GM21423 (cell line): ENCODE measurements around the gene WNT10A.
A peak's percentile ranks its signal among the peaks of the same experiment; 100 is the strongest.

Source experiments
- ATAC-seq: cut with Tn5 transposase; IDR thresholded peaks from one replicate; pipeline ENCODE4 v1.9.1; 2021; ENCODE audit warnings: mild to moderate bottlenecking, moderate library complexity; ENCODE audit not compliant: unreplicated experiment

WNT10A gene

DNA sequence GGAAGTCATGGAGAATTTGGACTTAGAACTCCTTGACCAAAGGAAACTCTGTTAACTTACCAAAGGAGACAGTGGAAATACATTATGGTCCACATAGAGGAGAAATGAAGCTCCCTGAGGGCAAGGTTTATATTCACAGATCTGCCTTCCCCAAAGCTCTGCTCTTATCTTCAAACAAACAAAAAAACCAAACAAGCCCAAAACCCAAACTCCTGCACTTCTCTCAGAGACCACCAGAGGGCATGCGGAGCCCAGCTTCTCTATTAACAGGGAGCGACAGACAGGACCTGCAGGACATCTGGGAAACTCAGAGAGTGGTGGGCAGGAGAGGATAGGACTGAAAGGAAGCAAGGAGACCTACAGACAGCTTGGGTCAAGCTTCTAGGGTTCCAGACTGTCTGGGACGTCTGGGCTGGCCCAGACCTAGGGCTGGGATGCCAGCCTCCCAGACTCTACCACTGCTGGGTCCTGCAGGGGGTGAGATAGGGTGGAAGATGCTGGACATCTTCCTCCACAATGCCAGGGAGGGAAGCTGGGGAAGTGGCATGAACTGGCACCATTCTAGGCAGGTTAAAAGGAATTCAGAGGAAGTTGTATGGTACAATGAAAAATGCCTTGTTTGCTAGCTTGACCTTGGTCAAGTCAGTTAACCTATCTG lies 4.0 kb upstream of the WNT10A start:
- ATAC-seq, result no peak

DNA sequence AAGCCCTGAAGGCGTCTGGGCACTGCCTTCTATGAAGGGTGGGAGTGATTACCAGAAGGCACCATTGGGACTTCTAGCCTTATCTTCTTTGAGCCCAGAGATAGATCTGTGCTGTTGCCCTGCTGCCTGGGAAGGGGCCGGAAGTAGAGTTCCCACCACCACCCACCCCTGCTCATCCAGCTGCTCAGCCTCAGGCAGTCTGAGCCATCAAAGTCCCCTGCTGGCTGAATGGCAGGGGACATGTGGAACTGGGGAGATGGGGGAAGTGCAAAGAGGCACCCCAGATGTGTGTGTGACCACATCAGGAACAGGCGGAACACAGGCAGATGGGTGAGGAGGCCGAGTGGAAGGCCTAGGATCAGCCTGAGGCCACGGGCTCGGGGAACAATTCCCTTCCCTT lies 3.3 kb upstream of the WNT10A start:
- no peak for ATAC-seq

DNA sequence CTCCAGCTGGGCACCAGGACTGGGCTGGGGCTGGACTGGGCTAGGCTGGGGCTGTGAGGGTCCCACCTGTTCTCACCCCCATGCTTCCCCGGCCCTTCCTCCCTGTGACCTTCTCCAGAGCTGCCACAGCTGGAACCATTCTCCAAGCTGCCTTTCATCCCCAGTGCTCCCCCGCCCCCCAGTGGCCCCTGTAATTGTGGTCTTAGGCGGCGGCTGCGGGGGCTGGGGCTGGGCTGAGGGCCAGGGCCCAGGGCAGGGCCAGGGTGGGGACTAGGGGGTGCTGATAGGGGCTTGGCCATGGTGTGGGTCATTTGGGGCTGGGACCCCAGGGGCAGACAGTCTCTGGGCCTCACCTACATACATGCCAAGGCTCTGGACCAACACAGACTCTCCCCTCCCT lies 2.8 kb upstream of the WNT10A start:
- ATAC-seq, result no peak

DNA sequence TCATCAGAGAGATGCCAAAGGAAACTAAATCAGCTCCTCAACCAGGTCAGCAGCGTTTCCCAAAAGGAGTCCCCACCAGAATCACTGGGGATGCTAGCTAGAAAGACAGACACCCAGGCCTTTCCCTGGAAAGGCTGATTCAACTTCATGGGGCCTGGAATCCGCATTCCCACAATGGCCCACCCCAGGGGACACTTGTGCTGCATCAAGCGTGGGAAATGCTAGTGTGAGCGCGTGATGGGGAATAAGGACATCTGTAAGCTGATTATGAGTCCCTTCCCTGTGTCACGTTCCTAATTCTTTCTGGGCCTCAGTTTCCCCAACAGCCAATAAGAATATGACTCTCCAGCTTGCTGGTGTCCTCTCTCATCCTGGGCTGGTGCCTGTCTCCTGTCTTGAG lies 2.2 kb upstream of the WNT10A start:
- no peak for ATAC-seq

DNA sequence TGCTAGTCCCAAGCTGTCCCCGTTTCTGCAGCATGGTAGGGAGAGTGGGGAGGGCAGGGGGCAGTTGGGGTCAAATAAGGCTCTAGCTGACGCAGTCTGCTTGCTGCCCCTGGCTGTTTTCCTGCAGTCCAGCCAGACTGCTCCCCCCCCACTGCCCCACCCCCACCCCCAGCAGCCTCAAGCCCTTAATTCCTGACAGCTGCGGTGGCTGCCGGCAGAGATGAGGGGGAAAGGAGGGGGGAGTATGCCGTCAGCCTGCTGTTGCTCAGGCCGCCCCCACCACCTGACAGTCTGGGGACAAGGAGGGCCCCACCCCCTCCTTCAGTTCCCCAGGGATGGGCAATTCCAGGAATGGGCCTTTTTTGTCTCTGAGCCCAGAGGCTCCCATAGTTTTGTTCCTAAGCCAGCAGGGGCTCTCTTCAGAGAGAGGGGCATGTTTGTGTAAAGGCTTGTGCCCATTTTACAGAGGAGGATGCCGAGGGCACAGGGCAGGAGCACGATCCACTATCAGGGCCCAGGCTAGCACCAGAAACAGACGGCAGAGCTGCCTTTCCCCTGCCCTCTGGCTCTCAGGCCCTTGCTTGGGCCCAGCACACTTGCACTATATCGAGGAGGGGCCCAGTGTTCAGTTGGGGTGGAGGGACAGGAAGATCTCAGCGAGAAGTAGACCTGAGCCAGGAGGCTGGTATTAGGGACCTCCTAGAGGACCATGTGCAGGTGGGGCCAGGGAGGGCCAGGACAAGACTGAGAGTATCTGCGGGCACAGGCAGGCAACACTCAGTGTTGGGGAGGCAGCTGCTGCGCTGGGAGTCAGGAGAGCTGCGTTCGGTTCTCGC lies 1.5 kb upstream of the WNT10A start:
- ATAC-seq, result no peak

DNA sequence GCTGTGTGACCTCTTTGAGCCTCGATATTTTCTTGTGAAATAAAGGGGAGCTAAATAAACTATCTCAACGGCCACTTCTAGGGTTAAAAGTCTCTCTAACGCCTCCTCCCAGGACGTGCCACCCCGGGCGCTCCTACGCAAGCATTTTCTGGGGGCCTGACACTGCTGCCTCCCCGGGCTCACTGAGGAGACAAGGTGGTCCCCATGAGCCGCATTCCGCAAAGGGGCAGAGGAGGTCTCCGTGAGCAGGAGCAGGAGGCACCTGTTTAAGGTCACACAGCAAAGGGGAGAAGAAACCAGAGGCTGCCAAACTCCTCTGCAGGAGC lies 913 bp upstream of the WNT10A start:
- no peak for ATAC-seq

DNA sequence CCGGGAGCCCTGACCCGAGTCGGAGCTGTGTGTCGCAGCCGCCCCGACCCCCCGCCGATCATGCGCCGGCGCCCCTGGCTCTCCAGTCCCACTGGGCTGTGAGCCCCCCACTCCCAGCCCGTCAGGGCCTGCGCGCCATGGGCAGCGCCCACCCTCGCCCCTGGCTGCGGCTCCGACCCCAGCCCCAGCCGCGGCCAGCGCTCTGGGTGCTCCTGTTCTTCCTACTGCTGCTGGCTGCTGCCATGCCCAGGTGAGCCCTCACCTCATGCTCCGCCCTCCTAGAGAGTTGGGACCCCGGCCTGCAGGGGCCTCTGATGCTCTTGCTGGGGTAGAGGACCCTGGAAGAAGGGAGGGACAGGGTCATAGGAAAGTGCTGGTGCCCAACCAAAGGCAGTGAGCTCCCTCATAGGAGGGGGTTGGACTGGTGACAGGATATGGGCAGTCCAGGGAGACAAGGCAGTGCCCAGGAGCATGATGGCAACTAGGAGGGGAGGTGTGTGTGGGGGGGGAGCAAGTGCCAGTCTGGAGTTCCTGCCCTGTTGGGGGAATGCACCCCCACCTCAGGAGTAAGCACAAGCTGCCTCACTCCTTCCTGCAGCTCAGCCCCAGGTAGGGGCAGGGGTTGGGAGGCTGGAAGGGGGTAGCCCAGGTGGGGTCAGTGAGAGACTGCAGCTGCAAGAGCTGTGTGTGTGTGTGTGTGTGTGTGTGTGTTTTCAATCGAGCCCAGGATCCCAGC lies 375 bp downstream of the WNT10A start:
- ATAC-seq, result no peak

DNA sequence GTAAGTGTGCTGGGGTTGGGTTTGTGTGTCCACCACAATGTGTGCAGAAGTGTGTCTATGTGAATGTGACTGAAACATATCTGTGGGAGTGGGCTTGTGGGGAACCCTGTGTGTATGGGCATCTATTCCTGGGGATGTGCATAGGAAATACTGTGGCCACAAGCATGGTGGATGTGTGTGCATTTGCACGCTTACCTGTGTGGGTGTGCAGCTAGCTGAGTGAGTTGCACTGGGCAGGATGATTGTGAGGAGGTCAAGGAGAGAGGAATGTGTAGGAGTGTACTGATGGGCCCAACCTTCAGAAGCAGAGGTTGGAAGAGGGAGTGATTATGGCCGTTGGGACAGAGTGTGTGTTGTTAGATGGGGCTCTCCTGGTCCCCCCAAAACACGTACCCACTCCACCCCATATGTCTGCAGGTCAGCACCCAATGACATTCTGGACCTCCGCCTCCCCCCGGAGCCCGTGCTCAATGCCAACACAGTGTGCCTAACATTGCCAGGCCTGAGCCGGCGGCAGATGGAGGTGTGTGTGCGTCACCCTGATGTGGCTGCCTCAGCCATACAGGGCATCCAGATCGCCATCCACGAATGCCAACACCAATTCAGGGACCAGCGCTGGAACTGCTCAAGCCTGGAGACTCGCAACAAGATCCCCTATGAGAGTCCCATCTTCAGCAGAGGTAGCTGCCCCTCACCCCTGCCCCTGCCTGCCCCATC lies 1.2 kb downstream of the WNT10A start:
- ATAC-seq, result no peak

DNA sequence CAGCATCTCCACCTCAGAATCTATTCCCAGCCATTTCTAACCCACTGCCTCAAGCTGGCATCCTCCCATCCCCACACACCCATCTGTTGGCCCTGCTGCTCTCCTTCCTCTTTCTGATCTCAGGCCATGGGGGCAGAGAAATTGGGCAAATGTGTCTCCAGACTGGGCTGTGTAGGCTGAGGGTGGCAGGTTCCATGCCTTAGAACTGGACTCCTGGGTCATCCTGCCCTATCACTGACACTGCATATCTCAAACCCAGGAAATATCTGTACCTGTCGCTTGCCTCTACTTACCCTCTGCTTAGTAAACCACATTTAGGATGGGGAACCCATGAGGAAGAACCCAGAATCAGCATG lies 1.8 kb downstream of the WNT10A start:
- no peak for ATAC-seq

DNA sequence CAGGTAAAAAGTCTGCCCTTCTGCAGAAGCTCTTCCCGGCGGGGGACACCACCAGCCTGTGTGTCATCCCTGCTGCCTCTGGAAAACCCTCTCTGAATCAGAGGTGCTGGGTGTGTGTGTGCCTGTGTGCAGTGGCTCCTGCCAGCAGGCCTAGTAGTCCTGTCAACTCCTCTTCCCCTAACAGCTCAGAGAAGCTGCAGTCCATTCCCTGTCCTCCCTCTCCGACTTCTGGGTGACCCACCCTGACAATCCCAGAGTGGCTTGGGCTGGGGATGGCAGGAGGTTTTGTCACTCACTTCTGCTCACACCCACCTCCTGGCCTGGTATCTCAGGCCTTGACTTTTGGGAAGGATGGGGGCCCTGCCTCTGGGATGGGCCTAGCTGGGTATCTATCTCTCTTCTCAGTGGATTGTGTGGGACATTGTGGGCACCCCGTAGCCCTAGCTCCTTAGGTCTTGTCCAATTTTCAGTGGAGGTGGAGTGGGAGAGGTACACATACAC lies 2.3 kb downstream of the WNT10A start:
- ATAC-seq, result no peak

DNA sequence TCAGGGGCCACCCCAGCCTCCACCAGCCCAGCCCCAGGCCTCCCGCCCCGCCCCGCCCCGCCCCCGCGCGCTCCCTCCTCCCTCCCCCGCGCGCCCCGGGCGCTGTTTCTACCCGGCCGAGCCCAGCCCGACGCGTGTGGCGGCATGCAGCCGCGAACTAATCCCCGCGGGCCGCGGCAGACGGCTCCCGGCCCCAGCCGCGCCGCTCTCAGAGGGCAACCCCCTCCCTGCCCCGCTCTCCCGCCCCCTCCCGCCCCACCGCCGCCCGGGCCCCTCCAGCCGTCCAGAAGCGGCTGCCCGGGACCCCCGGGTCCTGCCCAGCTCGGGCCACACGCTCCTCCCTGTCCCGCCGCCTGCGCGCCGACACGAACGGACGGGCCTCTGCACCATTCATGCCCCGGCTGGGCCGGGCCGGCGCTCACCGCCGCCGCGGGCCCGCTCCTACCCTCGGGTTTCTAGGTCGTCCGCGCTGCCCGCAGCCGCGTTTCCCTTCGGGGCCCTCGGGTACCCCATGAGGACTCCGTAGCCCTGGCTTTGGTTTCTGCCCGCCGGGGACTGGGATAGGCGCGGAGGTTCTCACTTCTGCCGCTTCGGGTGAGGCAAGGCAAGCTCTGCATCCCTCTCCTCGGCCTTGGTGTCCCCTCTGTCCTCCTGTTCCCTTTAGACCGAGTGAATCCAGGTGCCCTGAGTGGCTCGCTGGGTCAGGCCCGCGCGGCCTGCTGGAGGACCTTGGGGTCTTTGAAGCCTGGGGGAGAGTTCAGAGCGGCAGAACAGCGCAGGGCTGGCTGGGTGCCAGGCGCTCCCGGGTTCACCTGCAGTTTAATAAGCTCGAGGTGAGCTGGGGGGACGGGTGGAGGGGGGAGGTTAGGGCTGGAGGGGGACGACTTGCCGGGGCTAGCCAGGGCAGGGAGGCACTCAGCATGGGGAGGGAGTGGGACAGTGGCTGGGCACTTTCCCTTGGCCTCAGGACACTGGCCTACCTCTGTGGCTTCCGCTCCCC lies 3.1 kb downstream of the WNT10A start:
- ATAC-seq, result no peak

DNA sequence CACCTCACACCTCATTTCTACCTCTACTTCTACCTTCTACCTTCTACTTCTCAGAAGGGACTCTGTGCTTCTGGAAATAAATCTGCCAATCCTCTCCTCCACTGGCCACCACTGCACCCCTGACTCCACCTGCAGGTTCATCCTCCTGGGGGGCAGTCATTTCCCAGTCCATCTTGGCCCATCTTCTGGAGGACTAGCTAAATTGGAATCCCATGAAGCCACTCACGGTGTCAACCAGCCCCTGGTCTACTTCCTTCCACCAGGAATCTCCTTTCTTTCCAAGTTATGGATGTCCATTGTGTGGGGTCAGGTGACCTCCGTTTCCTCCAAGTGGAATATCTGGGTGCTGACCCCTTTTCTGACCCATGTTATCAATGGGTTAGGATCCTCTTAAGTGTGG lies 3.9 kb downstream of the WNT10A start:
- no peak for ATAC-seq

DNA sequence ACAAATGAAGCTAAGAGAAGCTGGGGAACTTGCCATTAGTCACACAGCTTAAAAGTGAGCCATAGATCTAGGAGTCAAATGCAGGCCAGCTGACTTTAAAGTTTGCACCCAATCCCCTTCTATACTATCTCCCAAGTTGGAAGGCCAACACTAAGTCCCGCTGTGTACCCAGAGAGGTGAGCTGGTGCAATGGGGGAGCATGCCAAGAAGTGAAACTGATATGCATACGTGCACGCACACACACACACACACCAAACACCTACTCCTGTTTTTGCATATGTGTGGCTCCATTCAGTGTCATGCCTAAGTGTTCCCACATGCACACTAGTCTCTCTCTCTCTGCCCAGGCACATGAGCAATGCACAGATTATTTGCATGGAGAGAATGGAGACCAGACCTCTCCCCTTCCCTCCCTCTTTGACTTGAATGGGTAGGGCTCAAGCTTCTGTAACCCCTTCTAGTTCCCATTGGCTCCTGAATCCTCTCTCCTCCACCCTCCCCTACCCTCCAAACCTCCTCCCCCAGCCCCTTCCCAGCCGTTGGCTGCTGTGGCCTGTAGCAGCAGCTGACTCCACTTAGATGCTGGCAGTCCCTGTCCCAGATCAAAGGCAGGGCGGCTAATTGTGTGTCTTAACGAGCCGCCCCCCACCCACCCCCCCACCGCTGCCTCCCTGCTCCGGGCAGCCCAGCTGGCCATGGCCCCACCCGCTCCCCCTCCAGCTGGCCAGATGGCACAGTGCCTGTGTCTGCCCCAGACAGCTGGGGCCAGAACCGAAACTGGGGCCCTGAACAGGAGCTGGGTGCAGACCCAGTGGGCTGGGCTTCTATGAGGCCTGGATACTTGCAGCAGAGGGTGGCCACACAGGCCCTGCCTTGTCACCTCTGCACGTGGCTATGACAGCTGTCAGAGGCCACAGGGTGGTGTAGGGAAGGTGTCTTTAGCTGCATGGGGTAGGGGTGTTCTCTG lies 5.6 kb downstream of the WNT10A start:
- ATAC-seq, result peak; percentile 55

DNA sequence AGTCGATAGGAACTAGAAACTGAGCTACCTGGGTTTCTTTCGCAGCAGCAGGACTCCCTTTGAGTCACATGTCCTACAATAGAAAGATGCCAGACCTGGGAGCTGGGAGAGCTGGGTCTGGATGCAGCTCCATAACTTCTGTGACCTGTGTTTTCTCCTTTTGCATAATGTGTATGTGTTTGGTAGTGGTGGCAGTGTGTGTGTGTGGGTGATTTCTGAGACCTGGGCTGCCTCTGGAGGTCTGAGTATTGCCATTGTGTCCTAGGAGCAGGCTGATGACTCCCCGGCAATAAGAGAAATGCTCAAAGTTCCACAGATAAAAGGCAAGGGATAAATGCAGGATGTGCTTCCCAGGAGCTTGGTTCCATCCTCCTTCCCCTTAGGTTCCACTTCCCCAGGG lies 6.4 kb downstream of the WNT10A start:
- ATAC-seq, result no peak

DNA sequence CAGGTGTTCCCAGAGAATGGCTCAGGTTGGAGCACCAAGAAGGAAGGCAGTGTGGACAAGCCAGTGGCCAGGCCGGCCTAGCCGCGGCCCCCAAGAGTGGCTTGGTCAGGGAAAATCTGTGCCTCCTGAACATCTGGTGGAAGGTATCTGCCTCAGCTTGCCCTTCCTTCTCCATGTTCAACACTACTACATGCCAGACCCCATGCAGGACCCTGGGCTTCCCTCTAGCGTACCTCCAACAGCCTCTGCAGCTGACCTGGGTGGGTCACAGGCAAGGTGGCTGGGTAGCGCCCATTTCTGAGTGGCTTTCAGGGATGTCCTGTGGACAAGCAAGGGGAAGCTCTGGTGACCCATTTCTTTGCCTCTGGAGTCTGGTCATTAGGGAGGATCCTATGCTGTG lies 7.7 kb downstream of the WNT10A start:
- no peak for ATAC-seq

DNA sequence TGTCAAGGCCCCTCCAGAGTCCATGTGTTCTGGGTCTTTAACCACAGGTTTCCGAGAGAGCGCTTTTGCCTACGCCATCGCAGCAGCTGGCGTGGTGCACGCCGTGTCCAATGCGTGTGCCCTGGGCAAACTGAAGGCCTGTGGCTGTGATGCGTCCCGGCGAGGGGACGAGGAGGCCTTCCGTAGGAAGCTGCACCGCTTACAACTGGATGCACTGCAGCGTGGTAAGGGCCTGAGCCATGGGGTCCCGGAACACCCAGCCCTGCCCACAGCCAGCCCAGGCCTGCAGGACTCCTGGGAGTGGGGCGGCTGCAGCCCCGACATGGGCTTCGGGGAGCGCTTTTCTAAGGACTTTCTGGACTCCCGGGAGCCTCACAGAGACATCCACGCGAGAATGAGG lies 9.3 kb downstream of the WNT10A start:
- ATAC-seq, result no peak

DNA sequence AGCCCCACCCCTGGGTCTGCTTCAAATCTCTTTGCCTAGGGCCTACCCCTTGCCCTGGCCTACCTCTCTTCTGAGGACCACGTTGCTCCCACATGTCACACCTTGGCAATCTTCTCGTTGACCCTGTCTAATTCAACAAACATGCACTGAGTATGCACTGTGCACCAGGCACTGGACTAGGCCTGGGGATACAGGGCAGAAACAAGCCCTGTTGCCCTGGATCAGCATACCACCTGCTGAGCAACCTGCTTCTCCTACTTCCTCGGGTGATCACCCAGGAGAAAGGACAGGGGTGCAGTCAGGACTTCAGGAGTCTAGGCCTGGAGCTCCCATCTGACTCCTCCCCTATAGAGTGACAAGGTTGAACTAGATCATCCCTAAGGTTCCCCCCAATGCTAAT lies 9.7 kb downstream of the WNT10A start:
- no peak for ATAC-seq

DNA sequence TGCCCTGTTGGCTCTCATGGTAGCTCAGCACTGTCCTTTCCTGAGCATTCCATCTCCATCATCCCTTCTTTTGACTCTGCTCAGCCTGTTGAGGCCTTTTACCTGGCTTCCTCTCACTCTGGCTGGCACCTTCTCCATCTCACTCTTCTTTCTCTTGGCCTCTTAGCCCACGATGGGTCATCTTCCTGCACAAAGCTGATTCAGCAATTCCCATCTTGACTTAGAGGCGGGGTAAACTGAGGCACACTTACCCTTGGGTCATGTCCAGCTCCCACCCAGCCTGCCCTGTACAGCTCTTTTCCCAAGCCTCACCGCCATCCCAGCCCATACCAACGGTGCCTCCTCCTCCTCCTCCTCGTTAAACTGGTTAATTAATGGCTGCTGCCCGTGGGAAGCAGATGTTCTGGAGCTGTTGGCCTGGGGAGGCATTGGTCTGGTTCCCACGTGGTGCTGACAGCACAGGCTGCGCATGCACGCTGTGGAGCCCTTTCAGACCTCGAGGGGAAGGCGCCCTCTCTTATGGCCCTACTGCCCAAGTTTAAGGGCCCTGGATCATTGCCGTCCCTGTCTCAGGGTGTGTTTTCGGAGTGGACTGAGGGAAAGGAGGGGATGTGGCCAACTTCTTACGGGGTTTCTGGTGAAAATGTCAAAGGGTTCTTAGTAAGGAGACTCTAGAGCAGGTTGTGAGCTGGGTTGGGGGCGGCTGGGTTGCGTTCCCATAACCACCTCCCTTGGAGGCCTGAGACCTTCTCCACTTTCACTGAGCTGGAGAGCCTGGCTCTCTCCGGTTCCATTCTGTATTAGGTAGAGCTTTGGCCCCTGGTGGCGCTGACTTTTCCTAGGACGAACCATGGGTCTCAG lies 10.9 kb downstream of the WNT10A start:
- no peak for ATAC-seq
